B cell (primary cell): Measurements from ENCODE around the gene MAPK10. TPM values are rescaled to one million over a fixed set of nuclear protein-coding genes. Genes with fewer than 3 reads are reported as not detected.

Experiments
- ATAC-seq: fragments of 200-7000 bp; cut with Tn5 transposase; one replicate; pipeline ENCODE4 v1.10.0; 2021; ENCODE audit warnings: low read depth, mild to moderate bottlenecking, moderate number of reproducible peaks, moderate library complexity
- CTCF ChIA-PET: fragments of 350-600 bp; sonication (Branson Sonifier 250); formaldehyde crosslinking; loops from one replicate; lab custom pipeline; 2021; ENCODE audit warnings: antibody characterized with exemption, inconsistent platforms; lab: Charles Lee
- POLR2A ChIA-PET: fragments of 350-600 bp; sonication (Branson Sonifier 250); formaldehyde crosslinking; loops from one replicate; lab custom pipeline; 2021; ENCODE audit warnings: antibody characterized with exemption; lab: Charles Lee
- DNase-seq: peaks from one replicate; pipeline ENCODE4 v3.0.0; 2013
- H2AFZ ChIP-seq: 2 replicates; pipeline ENCODE4 v1.6.1; 2012; ENCODE audit warnings: mild to moderate bottlenecking, low read depth, low read length; ENCODE audit not compliant: insufficient read depth, poor library complexity, severe bottlenecking
- H3K27ac ChIP-seq, 2 donors: 1 replicate in 1 of 2; 2 replicates in 1 of 2; pipeline ENCODE4 v1.5.1; 2012 to 2013; ENCODE audit warnings: low read length in 2 of 2, mild to moderate bottlenecking in 2 of 2, moderate library complexity in 1 of 2
- H3K27me3 ChIP-seq, 4 experiments: fragments of 200-600 bp in 1 of 4; sonication (generic) in 1 of 4; replicated peaks in 1 of 4; 1 replicate in 2 of 4; 2 replicates in 2 of 4; pipeline versions ENCODE4 v1.6.1 to v1.7.0; 2013 to 2016; ENCODE audit warnings: low read length in 3 of 4, mild to moderate bottlenecking in 2 of 4, mixed read lengths in 1 of 4, moderate library complexity in 1 of 4; ENCODE audit not compliant: insufficient read depth in 4 of 4, control insufficient read depth in 3 of 4; ENCODE audit errors: control extremely low read depth in 1 of 4
- H3K36me3 ChIP-seq, 2 experiments: replicated peaks in 1 of 2; 1 replicate in 1 of 2; 2 replicates in 1 of 2; pipeline versions ENCODE4 v1.6.1 to v1.7.1; 2013; ENCODE audit warnings: low read length in 1 of 2; ENCODE audit not compliant: insufficient read depth in 2 of 2, control insufficient read depth in 1 of 2; ENCODE audit errors: control extremely low read depth in 1 of 2, extremely low read depth in 1 of 2
- H3K4me1 ChIP-seq, 2 donors: fragments of 200-600 bp in 1 of 2; sonication (generic) in 1 of 2; 1 replicate in 1 of 2; 2 replicates in 1 of 2; pipeline versions ENCODE4 v1.5.1 to v1.6.1; 2013 to 2017; ENCODE audit warnings: low read length in 2 of 2; ENCODE audit not compliant: control insufficient read depth in 2 of 2, insufficient read depth in 2 of 2
- H3K4me2 ChIP-seq: replicated peaks from 2 replicates; pipeline ENCODE3; 2012; ENCODE audit warnings: mild to moderate bottlenecking, low read depth, low read length; ENCODE audit not compliant: poor library complexity, severe bottlenecking
- H3K4me3 ChIP-seq, 5 experiments: fragments of 200-600 bp in 1 of 5; sonication (generic) in 1 of 5; 1 replicate in 3 of 5; 2 replicates in 2 of 5; pipeline versions ENCODE4 v1.5.1 to v1.7.0; 2011 to 2016; ENCODE audit warnings: low read length in 4 of 5, mild to moderate bottlenecking in 4 of 5, low read depth in 2 of 5, control low read depth in 1 of 5, moderate library complexity in 1 of 5; ENCODE audit not compliant: insufficient read depth in 1 of 5; ENCODE audit errors: control extremely low read depth in 1 of 5, extremely low read depth in 1 of 5
- H3K79me2 ChIP-seq: fragments of 200-600 bp; sonication (generic); one replicate; pipeline ENCODE4 v1.6.0; 2016; ENCODE audit warnings: low read length; ENCODE audit not compliant: control insufficient read depth, insufficient read depth
- H3K9ac ChIP-seq: fragments of 200-600 bp; sonication (generic); 2 replicates; pipeline ENCODE4 v1.6.1; 2017; ENCODE audit warnings: mild to moderate bottlenecking, low read length, moderate library complexity
- H3K9me3 ChIP-seq, 3 donors: one replicate each; pipeline versions ENCODE4 v1.6.1 to v1.7.1; 2013; ENCODE audit warnings: low read length in 2 of 3; ENCODE audit not compliant: control insufficient read depth in 2 of 3, insufficient read depth in 1 of 3; ENCODE audit errors: control extremely low read depth in 1 of 3
- H4K20me1 ChIP-seq: 2 replicates; pipeline ENCODE4 v1.6.0; 2012; ENCODE audit warnings: mild to moderate bottlenecking, low read length; ENCODE audit not compliant: insufficient read depth, control insufficient read depth, poor library complexity, severe bottlenecking
- H3K27ac Mint-ChIP-seq: one replicate; pipeline ENCODE4 v1.8.0; 2021; ENCODE audit warnings: mixed read lengths
- H3K27me3 Mint-ChIP-seq: one replicate; pipeline ENCODE4 v1.8.0; 2021; ENCODE audit warnings: mixed read lengths
- H3K4me1 Mint-ChIP-seq: one replicate; pipeline ENCODE4 v1.8.0; 2021; ENCODE audit warnings: mixed read lengths
- H3K4me3 Mint-ChIP-seq: one replicate; pipeline ENCODE4 v1.8.0; 2021; ENCODE audit warnings: mixed read lengths
- H3K9me3 Mint-ChIP-seq: one replicate; pipeline ENCODE4 v1.8.0; 2022; ENCODE audit warnings: mixed read lengths; ENCODE audit not compliant: insufficient read depth
- CTCF ChIP-seq: fragments of 200-600 bp; IDR thresholded peaks from one replicate; pipeline ENCODE4 v1.8.0; 2022; ENCODE audit warnings: antibody characterized with exemption, mild to moderate bottlenecking
- EZH2 ChIP-seq: IDR thresholded peaks from 2 replicates; pipeline ENCODE4 v1.6.1; 2012; ENCODE audit warnings: borderline replicate concordance, low read depth, mild to moderate bottlenecking, moderate library complexity, low read length; ENCODE audit not compliant: insufficient read depth, poor library complexity, severe bottlenecking
- WGBS: methylation state at CpG from one replicate; pipeline ENCODE4 v1.1.5; 2013; ENCODE audit warnings: missing lambda C conversion rate; ENCODE audit not compliant: insufficient coverage; 5-methylcytosine and 5-hydroxymethylcytosine counted together
- intact Hi-C: fragments of 100-400 bp; cut with micrococcal nuclease; formaldehyde crosslinking; loops from one replicate; pipeline ENCODE4 v1.10.0; 2022
- polyA plus RNA-seq: library from polyadenylated mRNA; depleted of rRNA; stranded (reverse); fragments of >200 nt; gene quantifications from 2 replicates; pipeline ENCODE4 v1.2.3, GENCODE V29; 2012
- total RNA-seq, 2 donors: library from RNA; stranded (reverse); fragments of 120-200 nt in 1 of 2; gene quantifications; 1 replicate in 1 of 2; 2 replicates in 1 of 2; pipeline versions ENCODE4 v1.2.3 to v1.2.4, GENCODE V29; 2013 to 2022

The MAPK10 gene
- total and polyA plus RNA-seq, 2 donors (not counting 1 experiment from before 2014, with no cell fraction given), result 0.03 to 3.1 TPM

DNA sequence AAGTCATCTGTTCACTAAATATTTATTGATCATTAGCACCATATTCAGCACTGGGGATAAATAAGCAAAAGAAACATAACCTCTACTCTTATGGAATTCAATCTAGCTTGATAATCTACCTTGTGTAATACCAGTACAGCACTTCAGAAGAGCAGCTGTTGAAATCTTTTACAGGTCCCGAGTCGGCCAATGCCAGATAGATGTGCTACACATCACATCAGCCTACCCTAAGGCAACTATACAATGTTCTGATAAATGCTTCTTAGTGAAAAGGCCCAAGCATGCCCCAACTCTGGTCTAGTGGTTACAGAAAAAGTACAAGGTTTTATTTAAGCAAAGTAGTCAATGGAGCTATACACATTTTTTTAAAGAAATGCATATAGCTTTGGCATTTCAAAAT lies 68.7 kb downstream of the MAPK10 start:
- Mint-ChIP-seq H3K9me3 (no peaks in the 10 kb centered on the region), H3K4me1 (peaks cover 5% of the 10 kb centered on the region), H3K27ac (no peak overlapping the region), H3K27me3 (no peaks in the 10 kb centered on the region), H3K4me3 (no peak overlapping the region)
- H3K9me3 ChIP-seq, result no peaks in the 10 kb centered on the region
- no peak overlapping the region for H3K27ac ChIP-seq
- ChIA-PET POLR2A (no interaction called here), CTCF (interaction anchor here (0.6 kb wide), 1 partner anchor 11 kb away, joined by 3 read pairs; no protein-coding TSS in a partner anchor)
- no peak overlapping the region for H3K9ac ChIP-seq
- H3K4me1 ChIP-seq, result no peaks in the 10 kb centered on the region
- no peaks in the 10 kb centered on the region for H4K20me1 ChIP-seq
- H3K4me2 ChIP-seq, result no peak overlapping the region
- ATAC-seq, result no peak
- intact Hi-C loops, result no loop called here
- no peak overlapping the region for H3K4me3 ChIP-seq
- TF ChIP-seq CTCF (no peak), EZH2 (no peak)
- H2AFZ ChIP-seq, result no peak overlapping the region
- no peaks in the 10 kb centered on the region for H3K36me3 ChIP-seq
- H3K79me2 ChIP-seq, result no peaks in the 10 kb centered on the region
- no peak for DNase-seq
- H3K27me3 ChIP-seq, result no peaks in the 10 kb centered on the region
- no CpG with 5 or more reads among the region's 2 CpGs for WGBS

DNA sequence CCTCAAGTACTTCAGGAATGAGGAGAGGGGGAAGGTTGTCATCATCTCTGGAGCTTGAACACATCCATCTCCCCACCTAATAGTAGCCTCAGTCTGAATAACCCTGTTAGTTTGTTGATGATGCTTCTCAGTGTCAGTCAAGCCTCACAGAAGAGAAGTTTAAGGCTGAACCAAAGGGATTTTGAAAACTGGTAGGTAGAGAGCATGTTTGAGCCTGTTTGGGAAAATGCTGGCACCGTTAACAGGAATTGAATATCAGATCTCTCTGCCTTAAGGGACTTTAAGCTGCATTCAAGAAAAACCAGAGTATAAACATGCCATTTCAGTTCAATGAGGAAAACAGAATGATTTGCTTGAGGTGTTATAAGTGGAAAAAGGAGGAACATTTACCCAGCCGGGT lies 73.1 kb downstream of the MAPK10 start:
- no peak overlapping the region for H3K4me3 ChIP-seq
- Mint-ChIP-seq H3K27ac (no peak overlapping the region), H3K4me3 (no peak overlapping the region), H3K27me3 (no peaks in the 10 kb centered on the region), H3K4me1 (no peaks in the 10 kb centered on the region), H3K9me3 (no peaks in the 10 kb centered on the region)
- no peaks in the 10 kb centered on the region for H3K79me2 ChIP-seq
- H3K4me2 ChIP-seq, result no peak overlapping the region
- intact Hi-C loops, result no loop called here
- CTCF ChIA-PET, result no interaction called here
- no CpG with 5 or more reads among the region's 2 CpGs for WGBS
- no peaks in the 10 kb centered on the region for H3K27me3 ChIP-seq
- H3K4me1 ChIP-seq, result no peaks in the 10 kb centered on the region
- H2AFZ ChIP-seq, result no peak overlapping the region
- DNase-seq (no peak), ATAC-seq (no peak)
- POLR2A ChIA-PET, result no interaction called here
- no peak overlapping the region for H3K9ac ChIP-seq
- no peak overlapping the region for H3K27ac ChIP-seq
- TF ChIP-seq EZH2, result no peak
- no peak for TF ChIP-seq CTCF
- no peaks in the 10 kb centered on the region for H3K9me3 ChIP-seq
- H4K20me1 ChIP-seq, result no peaks in the 10 kb centered on the region
- H3K36me3 ChIP-seq, result no peaks in the 10 kb centered on the region
